K562 (cell line): ENCODE data around the gene UBXN2A. TPM values are rescaled to one million over a fixed set of nuclear protein-coding genes. Genes with fewer than 3 reads are reported as not detected.

Experiments used
- HMG20B ChIP-seq: fragments of 250-450 bp; sonication (Bioruptor Pico); IDR thresholded peaks from 2 replicates; pipeline ENCODE4 v1.5.0; 2021; ENCODE audit warnings: mild to moderate bottlenecking
- MBD2 ChIP-seq: sonication (generic); IDR thresholded peaks from 2 replicates; pipeline ENCODE4 v1.6.1; 2016; ENCODE audit warnings: low read depth, borderline replicate concordance
- NCOA6 ChIP-seq: fragments of 450-650 bp; IDR thresholded peaks from 2 replicates; pipeline ENCODE4 v1.6.1; 2017; ENCODE audit warnings: mild to moderate bottlenecking
- PML ChIP-seq: IDR thresholded peaks from 2 replicates; pipeline ENCODE4 v1.6.1; 2012; ENCODE audit warnings: low read length, inconsistent platforms
- PTTG1 ChIP-seq: fragments of 450-650 bp; IDR thresholded peaks from 2 replicates; pipeline ENCODE4 v1.6.1; 2016; ENCODE audit warnings: low read depth, mild to moderate bottlenecking, missing genetic modification characterization, missing compliant biosample characterization
- RCOR1 ChIP-seq, 2 experiments: IDR thresholded peaks; 2 replicates each; pipeline ENCODE4 v1.6.1; 2012; ENCODE audit warnings: low read depth in 2 of 2, low read length in 2 of 2, borderline replicate concordance in 1 of 2, improper control_type of control experiment in 1 of 2
- SAFB2 ChIP-seq: fragments of 200-400 bp; formaldehyde crosslinking; IDR thresholded peaks from 2 replicates; pipeline ENCODE4 v1.6.1; 2018; ENCODE audit warnings: borderline replicate concordance, low read length, low read depth, moderate library complexity; ENCODE audit not compliant: severe bottlenecking
- SETDB1 ChIP-seq: IDR thresholded peaks from one replicate; pipeline ENCODE4 v1.6.1; 2012; ENCODE audit warnings: low read length, control low read depth, inconsistent platforms
- SRSF7 ChIP-seq: fragments of 200-400 bp; formaldehyde crosslinking; optimal IDR thresholded peaks from 2 replicates; pipeline ENCODE3; 2017; ENCODE audit warnings: mild to moderate bottlenecking, low read depth, low read length
- ZBTB17 ChIP-seq: fragments of 450-650 bp; formaldehyde crosslinking; IDR thresholded peaks from 2 replicates; pipeline ENCODE4 v1.4.0; 2020; ENCODE audit warnings: mild to moderate bottlenecking
- ZNF174 ChIP-seq: fragments of 250-450 bp; sonication (Bioruptor Pico); IDR thresholded peaks from 2 replicates; pipeline ENCODE4 v1.4.0; 2020; ENCODE audit warnings: mild to moderate bottlenecking
- ZNF274 ChIP-seq: IDR thresholded peaks from 2 replicates; pipeline ENCODE4 v1.6.1; 2011; ENCODE audit warnings: low read depth, mild to moderate bottlenecking, low read length, moderate library complexity, borderline replicate concordance
- ZNF311 ChIP-seq: fragments of 250-450 bp; sonication (Bioruptor Pico); IDR thresholded peaks from 2 replicates; pipeline ENCODE4 v1.4.0; 2020; ENCODE audit warnings: mild to moderate bottlenecking, moderate library complexity
- ZNF449 ChIP-seq: fragments of 250-450 bp; sonication (Bioruptor Pico); IDR thresholded peaks from 2 replicates; pipeline ENCODE4 v1.8.0; 2022; ENCODE audit warnings: moderate library complexity, mild to moderate bottlenecking, inconsistent platforms
- ZSCAN29 ChIP-seq: fragments of 450-650 bp; IDR thresholded peaks from 2 replicates; pipeline ENCODE4 v1.6.1; 2017
- polyA plus RNA-seq, 8 experiments: library from polyadenylated mRNA; depleted of rRNA in 4 of 8; stranded (reverse) in 5 of 8; unstranded in 3 of 8; fragments of >200 nt; fragmentation: Nextera tagmentation in 2 of 8; fragmentation: Illumina TruSeq in 1 of 8; extraction: Ambion mirVana in 2 of 8; extraction: Trizol in 1 of 8; gene quantifications; 2 replicates each; pipeline versions ENCODE4 v1.2.1 to v1.2.3, GENCODE V29; 2011 to 2014; ENCODE audit warnings: inconsistent platforms in 1 of 8, missing spikeins in 1 of 8
- total RNA-seq, 7 experiments: library from RNA; depleted of rRNA in 6 of 7; stranded (reverse); fragments of >200 nt in 6 of 7; fragmentation: Illumina TruSeq in 2 of 7; extraction: Trizol in 2 of 7; gene quantifications; 2 replicates each; pipeline versions ENCODE4 v1.2.1 to v1.2.3, GENCODE V29; 2011 to 2021; ENCODE audit warnings: low replicate concordance in 1 of 7
- TF ChIP-seq, protein P1 (sequence below): IDR thresholded peaks from 2 replicates; pipeline ENCODE4 v1.6.1; 2011; ENCODE audit not compliant: insufficient read length; ENCODE audit errors: extremely low read depth
- TF ChIP-seq, protein P2 (sequence below), 2 experiments: fragments of 450-650 bp in 1 of 2; sonication (generic) in 1 of 2; formaldehyde crosslinking in 1 of 2; IDR thresholded peaks; 2 replicates each; pipeline versions ENCODE4 v1.7.1 to v1.9.0; 2016 to 2022; ENCODE audit warnings: inconsistent platforms in 1 of 2, mild to moderate bottlenecking in 1 of 2, missing genetic modification reagents in 1 of 2

UBXN2A gene
- total and polyA plus RNA-seq, 9 of the 15 experiments (the other 6 are each of a cell fraction or from before 2014, with no cell fraction given), result 3.4 to 25.6 (median 16.0) TPM

GRCh38 chr2:24046930-24047702 lies 106.9 kb downstream of the UBXN2A start, which contains the start of gene WDCP (continued):
- TF ChIP-seq, protein P1, sequence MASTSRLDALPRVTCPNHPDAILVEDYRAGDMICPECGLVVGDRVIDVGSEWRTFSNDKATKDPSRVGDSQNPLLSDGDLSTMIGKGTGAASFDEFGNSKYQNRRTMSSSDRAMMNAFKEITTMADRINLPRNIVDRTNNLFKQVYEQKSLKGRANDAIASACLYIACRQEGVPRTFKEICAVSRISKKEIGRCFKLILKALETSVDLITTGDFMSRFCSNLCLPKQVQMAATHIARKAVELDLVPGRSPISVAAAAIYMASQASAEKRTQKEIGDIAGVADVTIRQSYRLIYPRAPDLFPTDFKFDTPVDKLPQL, result no peak
- TF ChIP-seq ZNF174 (CRISPR knock-in tag), result no peak
- TF ChIP-seq RCOR1 (IDR thresholded peaks at IDR 0.05; ENCODE audit: borderline replicate concordance in 1 of 2, low read depth in 2 of 2, low read length in 2 of 2), result peak in 1 of 2 experiments; percentile 26; a peak in 1 of 4 replicates
- no peak for TF ChIP-seq SRSF7
- TF ChIP-seq, protein P2, sequence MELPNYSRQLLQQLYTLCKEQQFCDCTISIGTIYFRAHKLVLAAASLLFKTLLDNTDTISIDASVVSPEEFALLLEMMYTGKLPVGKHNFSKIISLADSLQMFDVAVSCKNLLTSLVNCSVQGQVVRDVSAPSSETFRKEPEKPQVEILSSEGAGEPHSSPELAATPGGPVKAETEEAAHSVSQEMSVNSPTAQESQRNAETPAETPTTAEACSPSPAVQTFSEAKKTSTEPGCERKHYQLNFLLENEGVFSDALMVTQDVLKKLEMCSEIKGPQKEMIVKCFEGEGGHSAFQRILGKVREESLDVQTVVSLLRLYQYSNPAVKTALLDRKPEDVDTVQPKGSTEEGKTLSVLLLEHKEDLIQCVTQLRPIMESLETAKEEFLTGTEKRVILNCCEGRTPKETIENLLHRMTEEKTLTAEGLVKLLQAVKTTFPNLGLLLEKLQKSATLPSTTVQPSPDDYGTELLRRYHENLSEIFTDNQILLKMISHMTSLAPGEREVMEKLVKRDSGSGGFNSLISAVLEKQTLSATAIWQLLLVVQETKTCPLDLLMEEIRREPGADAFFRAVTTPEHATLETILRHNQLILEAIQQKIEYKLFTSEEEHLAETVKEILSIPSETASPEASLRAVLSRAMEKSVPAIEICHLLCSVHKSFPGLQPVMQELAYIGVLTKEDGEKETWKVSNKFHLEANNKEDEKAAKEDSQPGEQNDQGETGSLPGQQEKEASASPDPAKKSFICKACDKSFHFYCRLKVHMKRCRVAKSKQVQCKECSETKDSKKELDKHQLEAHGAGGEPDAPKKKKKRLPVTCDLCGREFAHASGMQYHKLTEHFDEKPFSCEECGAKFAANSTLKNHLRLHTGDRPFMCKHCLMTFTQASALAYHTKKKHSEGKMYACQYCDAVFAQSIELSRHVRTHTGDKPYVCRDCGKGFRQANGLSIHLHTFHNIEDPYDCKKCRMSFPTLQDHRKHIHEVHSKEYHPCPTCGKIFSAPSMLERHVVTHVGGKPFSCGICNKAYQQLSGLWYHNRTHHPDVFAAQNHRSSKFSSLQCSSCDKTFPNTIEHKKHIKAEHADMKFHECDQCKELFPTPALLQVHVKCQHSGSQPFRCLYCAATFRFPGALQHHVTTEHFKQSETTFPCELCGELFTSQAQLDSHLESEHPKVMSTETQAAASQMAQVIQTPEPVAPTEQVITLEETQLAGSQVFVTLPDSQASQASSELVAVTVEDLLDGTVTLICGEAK (IDR thresholded peaks at IDR 0.05), result peak; percentile 89
- TF ChIP-seq, protein P2 (CRISPR knock-in tag; IDR thresholded peaks at IDR 0.05), result no peak
- no peak for TF ChIP-seq HMG20B
- no peak for TF ChIP-seq ZNF449 (CRISPR knock-in tag)
- TF ChIP-seq NCOA6, result no peak
- no peak for TF ChIP-seq ZNF311
- no peak for TF ChIP-seq ZSCAN29
- no peak for TF ChIP-seq PTTG1 (tag)
- no peak for TF ChIP-seq ZNF274
- TF ChIP-seq ZBTB17, result peak; percentile 69; the same call in 1 of the 2 replicates
- no peak for TF ChIP-seq SETDB1
- TF ChIP-seq PML, result peak; percentile 62
- TF ChIP-seq SAFB2, result no peak
- TF ChIP-seq MBD2, result peak; percentile 99
